IgD-negative memory B cell (primary cell): ENCODE data around the gene HCN3. TPM values are rescaled to one million over a fixed set of nuclear protein-coding genes. Genes with fewer than 3 reads are reported as not detected.
A peak's percentile ranks its signal among the peaks of the same experiment; 100 is the strongest.
"Not testable (repeated sequence)": the region's sequence is repeated elsewhere in the genome, so short reads cannot be mapped to it uniquely, and the experiment has no call there.

Experiments used
- H3K27ac Mint-ChIP-seq, 3 donors: one replicate each; pipeline ENCODE4 v1.8.0; 2020 to 2022; ENCODE audit warnings: mild to moderate bottlenecking in 3 of 3, mixed read lengths in 3 of 3, moderate library complexity in 1 of 3
- H3K27me3 Mint-ChIP-seq: one replicate; pipeline ENCODE4 v1.8.0; 2021; ENCODE audit warnings: mixed read lengths
- H3K36me3 Mint-ChIP-seq: one replicate; pipeline ENCODE4 v1.8.0; 2020; ENCODE audit warnings: mild to moderate bottlenecking, mixed read lengths
- H3K4me1 Mint-ChIP-seq, 3 donors: one replicate each; pipeline ENCODE4 v1.8.0; 2020 to 2022; ENCODE audit warnings: mixed read lengths in 3 of 3, mild to moderate bottlenecking in 1 of 3
- H3K4me3 Mint-ChIP-seq, 4 donors: one replicate each; pipeline ENCODE4 v1.8.0; 2020 to 2022; ENCODE audit warnings: mild to moderate bottlenecking in 4 of 4, mixed read lengths in 4 of 4, moderate library complexity in 3 of 4
- H3K9me3 Mint-ChIP-seq, 3 donors: one replicate each; pipeline ENCODE4 v1.8.0; 2020 to 2021; ENCODE audit warnings: mixed read lengths in 3 of 3, mild to moderate bottlenecking in 1 of 3
- polyA plus RNA-seq: library from polyadenylated mRNA; unstranded; fragments of 300-500 nt; fragmentation: Illumina TruSeq; gene quantifications from one replicate; pipeline ENCODE4 v1.2.3, GENCODE V29; 2021

Gene HCN3
- polyA plus RNA-seq, 1 donor from 2014 or later, result 2.3 TPM

DNA sequence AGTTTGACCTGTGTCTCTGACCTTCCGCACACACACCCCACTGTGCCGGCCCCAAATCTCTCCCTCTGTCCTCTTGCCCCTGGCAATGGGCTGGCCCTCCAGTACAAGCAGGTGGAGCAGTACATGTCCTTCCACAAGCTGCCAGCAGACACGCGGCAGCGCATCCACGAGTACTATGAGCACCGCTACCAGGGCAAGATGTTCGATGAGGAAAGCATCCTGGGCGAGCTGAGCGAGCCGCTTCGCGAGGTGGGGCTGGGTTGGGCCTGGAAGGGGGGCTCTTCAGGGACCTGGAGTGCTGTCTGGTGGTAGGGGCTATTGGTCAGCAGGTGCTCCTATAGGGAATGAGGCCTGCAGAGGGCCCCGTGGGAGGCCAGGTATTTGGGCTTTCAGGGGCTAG, 7.8 kb downstream of the HCN3 start:
- Mint-ChIP-seq H3K27me3 (no peaks in the 10 kb centered on the region), H3K36me3 (peaks cover 2% of the 10 kb centered on the region), H3K4me1 (peaks cover 0 to 2% (median 0%) of the 10 kb centered on the region in 3 donors), H3K27ac (no peak overlapping the region), H3K9me3 (no peaks in the 10 kb centered on the region), H3K4me3 (no peak overlapping the region)

DNA sequence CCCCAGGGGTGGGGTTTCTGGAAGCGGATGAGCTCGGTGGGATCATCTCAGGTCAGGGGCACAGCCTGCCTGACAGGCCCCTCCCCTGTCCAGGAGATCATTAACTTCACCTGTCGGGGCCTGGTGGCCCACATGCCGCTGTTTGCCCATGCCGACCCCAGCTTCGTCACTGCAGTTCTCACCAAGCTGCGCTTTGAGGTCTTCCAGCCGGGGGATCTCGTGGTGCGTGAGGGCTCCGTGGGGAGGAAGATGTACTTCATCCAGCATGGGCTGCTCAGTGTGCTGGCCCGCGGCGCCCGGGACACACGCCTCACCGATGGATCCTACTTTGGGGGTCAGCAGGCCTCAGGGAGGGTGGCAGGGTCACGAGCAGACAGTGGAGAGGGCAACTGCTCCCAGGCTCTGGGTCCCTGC, 8.4 kb downstream of the HCN3 start:
- H3K27ac Mint-ChIP-seq, result no peak overlapping the region
- H3K27me3 Mint-ChIP-seq, result no peaks in the 10 kb centered on the region
- H3K4me3 Mint-ChIP-seq, result no peak overlapping the region
- no peaks in the 10 kb centered on the region for H3K9me3 Mint-ChIP-seq
- H3K4me1 Mint-ChIP-seq, result peaks cover 0 to 2% (median 0%) of the 10 kb centered on the region in 3 donors
- H3K36me3 Mint-ChIP-seq, result peaks cover 2% of the 10 kb centered on the region

- Mint-ChIP-seq H3K4me3 (no peak overlapping the region), H3K9me3 (no peaks in the 10 kb centered on the region), H3K27me3 (no peaks in the 10 kb centered on the region), H3K36me3 (peaks cover 2% of the 10 kb centered on the region), H3K27ac (no peak overlapping the region), H3K4me1 (peaks cover 0 to 2% (median 0%) of the 10 kb centered on the region in 3 donors)
Measured at GRCh38 chr1:155286544-155286943, 9.3 kb downstream of the HCN3 start.

DNA sequence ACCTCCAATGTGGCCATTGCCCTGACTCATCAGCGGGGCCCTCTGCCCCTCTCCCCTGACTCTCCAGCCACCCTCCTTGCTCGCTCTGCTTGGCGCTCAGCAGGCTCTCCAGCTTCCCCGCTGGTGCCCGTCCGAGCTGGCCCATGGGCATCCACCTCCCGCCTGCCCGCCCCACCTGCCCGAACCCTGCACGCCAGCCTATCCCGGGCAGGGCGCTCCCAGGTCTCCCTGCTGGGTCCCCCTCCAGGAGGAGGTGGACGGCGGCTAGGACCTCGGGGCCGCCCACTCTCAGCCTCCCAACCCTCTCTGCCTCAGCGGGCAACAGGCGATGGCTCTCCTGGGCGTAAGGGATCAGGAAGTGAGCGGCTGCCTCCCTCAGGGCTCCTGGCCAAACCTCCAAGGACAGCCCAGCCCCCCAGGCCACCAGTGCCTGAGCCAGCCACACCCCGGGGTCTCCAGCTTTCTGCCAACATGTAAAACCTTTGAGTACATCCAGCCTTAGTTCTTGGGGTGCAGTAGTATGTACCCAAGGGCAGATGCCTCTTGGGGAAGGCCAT, 10.8 kb downstream of the HCN3 start:
- Mint-ChIP-seq H3K27ac (no peak overlapping the region), H3K36me3 (peaks cover 2% of the 10 kb centered on the region), H3K4me1 (peaks cover 0 to 2% (median 0%) of the 10 kb centered on the region in 3 donors), H3K4me3 (no peak overlapping the region), H3K9me3 (no peaks in the 10 kb centered on the region), H3K27me3 (peaks cover 2% of the 10 kb centered on the region)

GRCh38 chr1:155291006-155291405, 13.7 kb downstream of the HCN3 start:
- peaks cover 17% of the 10 kb centered on the region for H3K27me3 Mint-ChIP-seq
- not testable (repeated sequence) for H3K9me3 Mint-ChIP-seq, H3K4me3 Mint-ChIP-seq, H3K4me1 Mint-ChIP-seq, H3K27ac Mint-ChIP-seq, H3K36me3 Mint-ChIP-seq

DNA sequence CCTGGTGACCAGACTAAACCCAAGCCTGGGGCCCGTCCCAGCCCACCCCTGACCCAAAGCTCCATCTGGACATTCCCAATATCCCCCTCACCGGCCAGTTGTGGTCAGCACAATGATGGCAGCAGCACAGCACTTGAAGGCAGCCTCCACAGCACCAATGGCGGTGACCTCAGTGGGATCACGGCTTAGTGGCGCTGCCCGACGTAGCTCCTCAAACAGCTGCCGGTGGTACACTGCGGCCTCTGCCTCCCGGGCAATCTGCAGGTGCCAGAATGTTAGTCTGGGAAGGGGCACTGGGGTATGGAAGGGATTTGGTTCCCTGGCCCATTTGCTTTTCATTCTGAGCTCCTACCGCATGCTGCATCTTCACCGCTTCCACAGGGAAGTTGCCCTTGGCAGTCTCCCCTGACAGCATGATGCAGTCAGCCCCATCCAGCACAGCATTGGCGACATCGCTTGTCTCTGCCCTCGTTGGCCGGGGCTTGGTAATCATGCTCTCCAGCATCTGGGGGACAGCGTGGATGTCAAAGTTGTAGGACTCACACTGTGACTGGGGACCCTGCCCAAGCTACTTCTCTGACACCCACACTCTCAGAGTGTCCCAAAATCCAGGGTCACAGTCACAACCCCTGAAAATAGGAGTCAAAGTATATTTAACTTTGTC, 16.0 kb downstream of the HCN3 start:
- H3K27me3 Mint-ChIP-seq, result peaks cover 25% of the 10 kb centered on the region
- no peak overlapping the region for H3K27ac Mint-ChIP-seq
- no peaks in the 10 kb centered on the region for H3K9me3 Mint-ChIP-seq
- H3K36me3 Mint-ChIP-seq, result peaks cover 2% of the 10 kb centered on the region
- H3K4me1 Mint-ChIP-seq, result peaks cover 0 to 4% (median 3%) of the 10 kb centered on the region in 3 donors
- no peak overlapping the region for H3K4me3 Mint-ChIP-seq

DNA sequence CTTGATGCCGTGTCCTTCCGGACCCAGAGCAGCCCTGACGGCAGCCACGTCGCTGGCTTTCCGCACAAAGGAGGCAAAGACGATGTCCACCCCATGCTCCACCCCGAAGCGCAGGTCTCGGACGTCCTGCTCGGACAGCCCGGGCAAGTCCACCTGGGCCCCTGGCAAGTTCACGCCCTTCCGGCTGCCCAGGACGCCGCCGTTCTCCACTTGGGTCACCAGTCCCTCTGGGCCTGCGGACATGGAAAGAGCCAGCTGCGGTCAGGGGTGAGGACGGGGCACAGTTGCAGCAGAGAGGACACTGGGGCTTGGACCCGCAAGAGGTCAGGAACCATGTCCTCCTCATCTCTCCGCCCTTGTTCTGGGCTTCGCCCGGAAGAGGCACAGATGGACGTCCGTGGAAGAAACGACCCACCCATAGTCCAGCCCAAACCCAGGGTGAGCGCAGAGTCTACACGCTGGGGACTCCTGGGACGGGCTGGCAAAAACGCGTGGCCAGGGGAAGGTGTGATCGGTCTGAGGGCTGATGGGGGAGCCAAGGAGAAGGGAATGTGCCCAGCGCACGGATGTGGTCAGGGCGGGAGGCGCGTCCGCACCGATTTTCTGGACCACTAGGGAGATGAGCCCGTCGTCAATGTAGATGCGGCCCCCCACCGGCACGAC, 17.4 kb downstream of the HCN3 start:
- no peak overlapping the region for H3K27ac Mint-ChIP-seq
- H3K4me1 Mint-ChIP-seq, result peaks cover 0 to 3% (median 2%) of the 10 kb centered on the region in 3 donors
- H3K27me3 Mint-ChIP-seq, result peaks cover 25% of the 10 kb centered on the region
- peaks cover 0 to 2% (median 0%) of the 10 kb centered on the region in 3 donors for H3K9me3 Mint-ChIP-seq
- peak overlapping the region in 1 of 4 donors; percentile 17 for H3K4me3 Mint-ChIP-seq
- no peaks in the 10 kb centered on the region for H3K36me3 Mint-ChIP-seq

DNA sequence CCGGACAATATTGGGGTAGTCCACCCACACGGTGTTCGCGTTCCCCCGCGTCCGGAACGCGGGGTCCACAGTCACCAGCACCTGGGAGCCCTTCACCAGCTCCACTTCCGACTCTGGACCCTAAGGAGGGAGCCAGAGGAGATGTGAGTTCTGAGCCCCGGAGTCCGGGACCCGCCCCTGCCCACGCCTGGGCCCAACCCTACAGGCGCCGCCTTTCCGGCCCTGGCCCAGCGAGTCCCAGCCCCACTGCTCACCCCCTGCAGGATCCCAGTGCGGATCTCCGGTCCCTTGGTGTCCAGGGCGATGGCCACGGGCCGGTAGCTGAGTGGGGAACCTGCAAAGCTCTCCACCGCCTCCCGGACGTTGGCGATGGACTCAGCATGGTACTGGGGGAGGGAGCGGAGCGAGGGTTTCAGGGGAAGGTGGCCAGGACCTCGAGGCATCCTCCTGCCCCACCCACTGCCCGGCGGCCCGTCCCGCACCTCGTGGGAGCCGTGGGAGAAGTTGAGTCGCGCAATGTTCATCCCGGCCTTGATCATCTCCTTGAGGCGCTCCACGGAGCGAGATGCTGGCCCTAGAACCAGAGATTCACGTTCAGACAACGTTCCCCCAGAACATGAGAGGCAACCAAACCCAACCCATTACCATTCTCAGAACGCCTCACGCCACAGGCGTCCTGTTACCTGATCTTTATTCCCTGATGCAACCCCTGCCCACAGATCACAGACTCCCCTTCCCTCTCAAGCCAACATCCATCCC, 18.1 kb downstream of the HCN3 start:
- Mint-ChIP-seq H3K27ac (peak overlapping the region in 1 of 3 donors; percentile 91), H3K9me3 (peaks cover 0 to 2% (median 0%) of the 10 kb centered on the region in 3 donors), H3K4me3 (peak overlapping the region in 1 of 4 donors; percentile 17), H3K27me3 (peaks cover 25% of the 10 kb centered on the region), H3K4me1 (peaks cover 0 to 3% (median 2%) of the 10 kb centered on the region in 3 donors), H3K36me3 (no peaks in the 10 kb centered on the region)

GRCh38 chr1:155295942-155296267, 18.6 kb downstream of the HCN3 start:
- H3K36me3 Mint-ChIP-seq, result no peaks in the 10 kb centered on the region
- H3K4me3 Mint-ChIP-seq, result no peak overlapping the region
- H3K27ac Mint-ChIP-seq, result peak overlapping the region in 1 of 3 donors; percentile 91
- peaks cover 0 to 2% (median 0%) of the 10 kb centered on the region in 3 donors for H3K9me3 Mint-ChIP-seq
- peaks cover 0 to 3% (median 2%) of the 10 kb centered on the region in 3 donors for H3K4me1 Mint-ChIP-seq
- H3K27me3 Mint-ChIP-seq, result peaks cover 25% of the 10 kb centered on the region

- peaks cover 24% of the 10 kb centered on the region for H3K27me3 Mint-ChIP-seq
- peaks cover 0 to 3% (median 2%) of the 10 kb centered on the region in 3 donors for H3K4me1 Mint-ChIP-seq
- no peak overlapping the region for H3K27ac Mint-ChIP-seq
- no peaks in the 10 kb centered on the region for H3K36me3 Mint-ChIP-seq
- H3K4me3 Mint-ChIP-seq, result no peak overlapping the region
- peaks cover 0 to 2% (median 0%) of the 10 kb centered on the region in 3 donors for H3K9me3 Mint-ChIP-seq
Measured at GRCh38 chr1:155296661-155297060, 19.4 kb downstream of the HCN3 start.

GRCh38 chr1:155297384-155297783, 20.1 kb downstream of the HCN3 start:
- no peak overlapping the region for H3K27ac Mint-ChIP-seq
- H3K36me3 Mint-ChIP-seq, result no peaks in the 10 kb centered on the region
- H3K4me3 Mint-ChIP-seq, result peak overlapping the region in 1 of 4 donors; percentile 39
- peaks cover 0 to 3% (median 2%) of the 10 kb centered on the region in 3 donors for H3K4me1 Mint-ChIP-seq
- H3K27me3 Mint-ChIP-seq, result peaks cover 24% of the 10 kb centered on the region
- peaks cover 0 to 2% (median 0%) of the 10 kb centered on the region in 3 donors for H3K9me3 Mint-ChIP-seq

GRCh38 chr1:155300024-155300423, 22.8 kb downstream of the HCN3 start:
- Mint-ChIP-seq H3K27ac (no peak overlapping the region), H3K27me3 (peaks cover 15% of the 10 kb centered on the region), H3K4me1 (peaks cover 0 to 3% (median 0%) of the 10 kb centered on the region in 3 donors), H3K9me3 (peaks cover 0 to 2% (median 0%) of the 10 kb centered on the region in 3 donors), H3K4me3 (no peak overlapping the region), H3K36me3 (no peaks in the 10 kb centered on the region)

- H3K36me3 Mint-ChIP-seq, result no peaks in the 10 kb centered on the region
- peaks cover 0 to 2% (median 0%) of the 10 kb centered on the region in 3 donors for H3K9me3 Mint-ChIP-seq
- peaks cover 0 to 3% (median 0%) of the 10 kb centered on the region in 3 donors for H3K4me1 Mint-ChIP-seq
- peaks cover 11% of the 10 kb centered on the region for H3K27me3 Mint-ChIP-seq
- H3K4me3 Mint-ChIP-seq, result no peak overlapping the region
- H3K27ac Mint-ChIP-seq, result no peak overlapping the region
Measured at GRCh38 chr1:155300553-155301329, 23.5 kb downstream of the HCN3 start.

DNA sequence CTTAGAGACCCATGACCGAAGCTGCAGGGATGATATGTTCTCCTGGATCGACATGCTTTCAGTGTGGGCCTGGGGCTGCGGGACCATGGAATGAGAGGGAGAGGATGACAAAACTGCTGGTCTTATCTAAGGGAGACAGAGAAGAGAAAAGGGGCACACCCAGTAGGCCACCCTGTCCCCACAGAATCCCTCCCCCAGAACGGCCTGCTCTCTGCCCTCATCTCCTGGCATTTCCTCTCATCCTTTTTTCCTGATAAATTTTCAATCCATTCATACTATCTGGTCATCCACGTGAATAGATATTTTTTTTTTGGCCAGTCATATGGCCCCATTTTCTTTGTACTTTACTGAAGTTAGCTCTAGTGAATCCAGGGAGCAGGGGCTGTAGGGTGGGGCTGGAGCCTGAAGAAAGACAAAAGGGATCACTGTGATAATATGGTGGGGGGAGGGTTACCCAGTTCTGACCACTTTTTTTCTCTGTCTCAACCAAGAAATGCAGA, 24.1 kb downstream of the HCN3 start, which contains the start of gene PKLR:
Gene PKLR, minus strand, starts transcription at position 97 of the 500 bp plus-strand sequence. Its CDS starts 43 bp downstream, at position 54.
- Mint-ChIP-seq H3K27ac (no peak within 1 kb of the TSS), H3K9me3 (peaks cover 0 to 2% (median 0%) of the 10 kb centered on the region in 3 donors), H3K4me1 (peaks cover 0 to 3% (median 0%) of the 10 kb centered on the region in 3 donors), H3K36me3 (no peaks in the 10 kb centered on the region), H3K27me3 (peaks cover 5% of the 10 kb centered on the region), H3K4me3 (peak within 1 kb of the TSS in 1 of 4 donors; percentile 17)
